Uterus (tissue), 4 donors: Measurements from ENCODE around the gene FSTL3. TPM values are rescaled to one million over a fixed set of nuclear protein-coding genes. Genes with fewer than 3 reads are reported as not detected.

Experiments used
- DNase-seq, 2 donors: peaks; one replicate each; pipeline ENCODE4 v3.0.0-alpha.2; 2019 to 2020
- H3K27ac ChIP-seq, 2 donors: fragments of 200-600 bp; sonication (generic); 1 replicate in 1 of 2; 2 replicates in 1 of 2; pipeline ENCODE4 v1.5.1; 2016 to 2018
- H3K27me3 ChIP-seq, 2 donors: fragments of 200-600 bp; sonication (generic); one replicate each; pipeline ENCODE4 v1.5.1; 2018 to 2019; ENCODE audit warnings: control low read depth in 1 of 2
- H3K36me3 ChIP-seq, 2 donors: fragments of 200-600 bp; sonication (generic); one replicate each; pipeline ENCODE4 v1.5.1; 2019; ENCODE audit warnings: control low read depth in 1 of 2
- H3K4me1 ChIP-seq, 2 donors: fragments of 200-600 bp; sonication (generic); one replicate each; pipeline ENCODE4 v1.5.1; 2018 to 2019; ENCODE audit warnings: control low read depth in 1 of 2
- H3K4me3 ChIP-seq, 2 donors: fragments of 200-600 bp; sonication (generic); 1 replicate in 1 of 2; 2 replicates in 1 of 2; pipeline ENCODE4 v1.5.1; 2018 to 2019; ENCODE audit warnings: mild to moderate bottlenecking in 1 of 2
- H3K9me3 ChIP-seq, 2 donors: fragments of 200-600 bp; sonication (generic); one replicate each; pipeline ENCODE4 v1.5.1; 2019; ENCODE audit warnings: control low read depth in 1 of 2
- POLR2A ChIP-seq, 2 donors: fragments of 450-650 bp; IDR thresholded peaks; one replicate each; pipeline ENCODE4 v1.6.1; 2016; ENCODE audit warnings: antibody characterized with exemption in 2 of 2, mild to moderate bottlenecking in 1 of 2, moderate library complexity in 1 of 2
- intact Hi-C: fragments of 100-400 bp; cut with DNase I; formaldehyde crosslinking; loops from one replicate; pipeline ENCODE4 v1.15.1; 2023; ENCODE audit warnings: low total_unique reads
- total RNA-seq, 4 donors: library from RNA; depleted of rRNA in 3 of 4; stranded (reverse); fragments of >200 nt in 3 of 4; gene quantifications; one replicate each; pipeline versions ENCODE4 v1.1.0 to v1.2.4, GENCODE V29; 2014 to 2023
- TF ChIP-seq, protein P1 (sequence below), 4 experiments: fragments of 200-600 bp in 2 of 4; fragments of 450-650 bp in 2 of 4; sonication (generic) in 2 of 4; IDR thresholded peaks; one replicate each; pipeline ENCODE4 v1.5.1; 2016 to 2019; ENCODE audit warnings: antibody characterized with exemption in 4 of 4, mild to moderate bottlenecking in 2 of 4, moderate library complexity in 1 of 4
- donor health status: DM: yes; HTN: yes; CAD: no.

FSTL3 gene
- total RNA-seq, 4 donors from 2014 or later = 25.3 to 71.7 (median 37.3) TPM

DNA sequence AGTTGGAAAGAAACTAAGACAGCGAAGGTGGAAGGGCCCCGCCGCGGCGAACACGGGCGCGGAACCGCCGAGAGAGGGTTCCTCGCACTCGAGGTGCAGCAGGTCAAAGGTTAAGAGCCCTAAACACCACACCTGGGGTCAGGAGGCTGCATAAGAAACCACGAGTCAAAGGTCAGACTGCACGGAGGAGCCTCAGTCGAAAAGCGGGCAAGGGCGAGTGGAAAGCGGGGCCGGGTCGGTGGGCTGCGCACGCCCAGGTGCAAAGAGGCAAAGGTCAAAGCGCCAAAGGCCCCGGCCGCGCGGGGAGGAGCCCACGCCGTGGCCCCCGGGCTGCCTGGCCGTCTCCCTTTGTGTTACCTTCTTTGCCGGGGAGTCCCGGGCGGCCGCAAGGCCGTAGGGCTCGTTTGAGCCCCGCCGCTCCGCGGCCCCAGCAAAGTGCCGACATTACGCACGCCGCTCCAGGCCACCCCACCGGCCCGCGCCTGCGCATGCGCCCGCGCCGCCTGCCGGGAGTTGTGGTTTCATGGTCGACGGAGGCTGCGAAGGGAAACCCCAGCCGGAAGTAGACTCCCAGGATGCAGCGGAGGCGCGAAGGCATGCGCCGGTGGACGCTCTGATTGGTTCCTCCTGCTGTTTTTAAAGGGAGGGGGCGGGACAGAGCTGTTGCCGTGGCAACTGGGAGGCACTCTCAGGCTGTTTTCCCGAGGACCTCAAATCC is 43.0 kb upstream of the FSTL3 start, which contains the start of gene POLRMT:
Gene POLRMT, minus strand, starts transcription at position 470 of the 718 bp plus-strand sequence. Its CDS starts 25 bp downstream, at position 445.
- Histone ChIP-seq H3K4me1 (peaks cover 0 to 12% of the 10 kb centered on the region in 2 donors), H3K27ac (peak within 1 kb of the TSS; percentile 67 to 73), H3K9me3 (no peaks in the 10 kb centered on the region), H3K36me3 (no peaks in the 10 kb centered on the region), H3K27me3 (no peaks in the 10 kb centered on the region), H3K4me3 (peak within 1 kb of the TSS; percentile 64)
- intact Hi-C loops = no loop called here
- TF ChIP-seq POLR2A (IDR thresholded peaks at IDR 0.05) = peak in 1 of 2 donors; percentile 52
- TF ChIP-seq, protein P1, sequence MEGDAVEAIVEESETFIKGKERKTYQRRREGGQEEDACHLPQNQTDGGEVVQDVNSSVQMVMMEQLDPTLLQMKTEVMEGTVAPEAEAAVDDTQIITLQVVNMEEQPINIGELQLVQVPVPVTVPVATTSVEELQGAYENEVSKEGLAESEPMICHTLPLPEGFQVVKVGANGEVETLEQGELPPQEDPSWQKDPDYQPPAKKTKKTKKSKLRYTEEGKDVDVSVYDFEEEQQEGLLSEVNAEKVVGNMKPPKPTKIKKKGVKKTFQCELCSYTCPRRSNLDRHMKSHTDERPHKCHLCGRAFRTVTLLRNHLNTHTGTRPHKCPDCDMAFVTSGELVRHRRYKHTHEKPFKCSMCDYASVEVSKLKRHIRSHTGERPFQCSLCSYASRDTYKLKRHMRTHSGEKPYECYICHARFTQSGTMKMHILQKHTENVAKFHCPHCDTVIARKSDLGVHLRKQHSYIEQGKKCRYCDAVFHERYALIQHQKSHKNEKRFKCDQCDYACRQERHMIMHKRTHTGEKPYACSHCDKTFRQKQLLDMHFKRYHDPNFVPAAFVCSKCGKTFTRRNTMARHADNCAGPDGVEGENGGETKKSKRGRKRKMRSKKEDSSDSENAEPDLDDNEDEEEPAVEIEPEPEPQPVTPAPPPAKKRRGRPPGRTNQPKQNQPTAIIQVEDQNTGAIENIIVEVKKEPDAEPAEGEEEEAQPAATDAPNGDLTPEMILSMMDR (IDR thresholded peaks at IDR 0.05) = peak in 2 of 4 experiments; percentile 21 to 47
- DNase-seq = peak; percentile 98 to 99

- intact Hi-C loops = no loop called here
- no peak for DNase-seq
- peak overlapping the region; percentile 67 to 73 for H3K27ac ChIP-seq
- TF ChIP-seq POLR2A (IDR thresholded peaks at IDR 0.05) = no peak
- TF ChIP-seq, protein P1 (IDR thresholded peaks at IDR 0.05) = no peak
- no peaks in the 10 kb centered on the region for H3K9me3 ChIP-seq
- H3K36me3 ChIP-seq = no peaks in the 10 kb centered on the region
- peaks cover 0 to 17% of the 10 kb centered on the region in 2 donors for H3K4me1 ChIP-seq
- H3K4me3 ChIP-seq = peak overlapping the region; percentile 64
- H3K27me3 ChIP-seq = no peaks in the 10 kb centered on the region
These were observed 42.2 kb upstream of the FSTL3 start for GRCh38 chr19:633786-634639.

GRCh38 chr19:634975-635652 is 41.1 kb upstream of the FSTL3 start:
- no peaks in the 10 kb centered on the region for H3K36me3 ChIP-seq
- no peaks in the 10 kb centered on the region for H3K27me3 ChIP-seq
- TF ChIP-seq, protein P1 (IDR thresholded peaks at IDR 0.05) = no peak
- no peak for TF ChIP-seq POLR2A (IDR thresholded peaks at IDR 0.05)
- H3K4me1 ChIP-seq = peaks cover 0 to 25% of the 10 kb centered on the region in 2 donors
- intact Hi-C loops = no loop called here
- no peak for DNase-seq
- H3K9me3 ChIP-seq = no peaks in the 10 kb centered on the region
- H3K4me3 ChIP-seq = no peak overlapping the region
- no peak overlapping the region for H3K27ac ChIP-seq

- no peaks in the 10 kb centered on the region for H3K36me3 ChIP-seq
- H3K27ac ChIP-seq = peak overlapping the region in 1 of 2 donors; percentile 44
- H3K4me3 ChIP-seq = peak overlapping the region; percentile 21 to 44
- H3K27me3 ChIP-seq = no peaks in the 10 kb centered on the region
- peaks cover 0 to 21% of the 10 kb centered on the region in 2 donors for H3K4me1 ChIP-seq
- TF ChIP-seq POLR2A (IDR thresholded peaks at IDR 0.05) = no peak
- TF ChIP-seq, protein P1 (IDR thresholded peaks at IDR 0.05) = no peak
- no peaks in the 10 kb centered on the region for H3K9me3 ChIP-seq
- DNase-seq = no peak
- intact Hi-C loops = no loop called here
These were observed 37.3 kb upstream of the FSTL3 start for GRCh38 chr19:638906-639252.
